ENCODE results near the gene CDK1.

CDK1 gene

DNA sequence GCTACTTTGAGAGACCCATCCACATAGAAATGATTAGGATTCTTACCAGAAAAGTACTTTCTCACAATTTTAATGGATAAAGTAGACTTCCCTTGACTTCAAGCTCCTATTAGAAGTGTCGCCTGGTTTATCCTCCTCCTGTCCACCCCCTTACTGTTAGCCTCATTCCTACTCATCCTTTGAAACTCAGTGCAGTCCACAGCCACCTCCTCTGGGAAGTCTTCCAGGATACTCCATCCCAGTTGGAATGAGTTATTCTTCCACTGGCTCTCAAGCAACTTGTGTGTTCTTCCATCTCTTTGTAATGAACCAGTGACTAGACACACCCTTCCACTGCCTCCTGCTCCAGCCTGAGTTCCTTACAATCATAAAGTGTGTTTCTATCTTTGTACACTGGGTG, 25.1 kb upstream of the CDK1 start:
- TF ChIP-seq, protein P1, sequence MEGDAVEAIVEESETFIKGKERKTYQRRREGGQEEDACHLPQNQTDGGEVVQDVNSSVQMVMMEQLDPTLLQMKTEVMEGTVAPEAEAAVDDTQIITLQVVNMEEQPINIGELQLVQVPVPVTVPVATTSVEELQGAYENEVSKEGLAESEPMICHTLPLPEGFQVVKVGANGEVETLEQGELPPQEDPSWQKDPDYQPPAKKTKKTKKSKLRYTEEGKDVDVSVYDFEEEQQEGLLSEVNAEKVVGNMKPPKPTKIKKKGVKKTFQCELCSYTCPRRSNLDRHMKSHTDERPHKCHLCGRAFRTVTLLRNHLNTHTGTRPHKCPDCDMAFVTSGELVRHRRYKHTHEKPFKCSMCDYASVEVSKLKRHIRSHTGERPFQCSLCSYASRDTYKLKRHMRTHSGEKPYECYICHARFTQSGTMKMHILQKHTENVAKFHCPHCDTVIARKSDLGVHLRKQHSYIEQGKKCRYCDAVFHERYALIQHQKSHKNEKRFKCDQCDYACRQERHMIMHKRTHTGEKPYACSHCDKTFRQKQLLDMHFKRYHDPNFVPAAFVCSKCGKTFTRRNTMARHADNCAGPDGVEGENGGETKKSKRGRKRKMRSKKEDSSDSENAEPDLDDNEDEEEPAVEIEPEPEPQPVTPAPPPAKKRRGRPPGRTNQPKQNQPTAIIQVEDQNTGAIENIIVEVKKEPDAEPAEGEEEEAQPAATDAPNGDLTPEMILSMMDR (IDR thresholded peaks at IDR 0.05; ENCODE audit: low read depth, low read length, missing control alignments), result no peak
- DNase-seq (ENCODE audit: low read depth), result no peak
- H3K4me3 ChIP-seq (ENCODE audit: low read depth, low read length), result no peak overlapping the region

DNA sequence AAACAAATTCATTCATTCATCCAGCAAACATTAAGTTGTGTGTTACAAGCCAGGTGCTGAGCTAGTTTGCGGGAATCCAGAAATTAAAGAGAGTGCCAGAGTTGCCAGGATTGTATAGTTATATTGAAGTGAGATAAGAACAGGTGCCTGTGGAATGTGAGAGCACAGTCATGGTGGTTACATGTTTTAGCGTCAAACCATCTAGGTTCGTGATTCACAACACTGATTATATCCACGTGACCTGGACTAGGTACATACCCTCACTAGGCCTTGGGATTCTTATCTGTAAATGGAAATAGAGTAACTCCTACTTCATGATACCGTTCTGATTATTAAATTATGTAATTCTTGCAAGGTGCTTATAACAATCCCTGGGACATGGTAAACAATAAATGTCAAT, 24.5 kb upstream of the CDK1 start:
- TF ChIP-seq, protein P1 (IDR thresholded peaks at IDR 0.05; ENCODE audit: low read depth, low read length, missing control alignments), result no peak
- DNase-seq (ENCODE audit: low read depth), result no peak

DNA sequence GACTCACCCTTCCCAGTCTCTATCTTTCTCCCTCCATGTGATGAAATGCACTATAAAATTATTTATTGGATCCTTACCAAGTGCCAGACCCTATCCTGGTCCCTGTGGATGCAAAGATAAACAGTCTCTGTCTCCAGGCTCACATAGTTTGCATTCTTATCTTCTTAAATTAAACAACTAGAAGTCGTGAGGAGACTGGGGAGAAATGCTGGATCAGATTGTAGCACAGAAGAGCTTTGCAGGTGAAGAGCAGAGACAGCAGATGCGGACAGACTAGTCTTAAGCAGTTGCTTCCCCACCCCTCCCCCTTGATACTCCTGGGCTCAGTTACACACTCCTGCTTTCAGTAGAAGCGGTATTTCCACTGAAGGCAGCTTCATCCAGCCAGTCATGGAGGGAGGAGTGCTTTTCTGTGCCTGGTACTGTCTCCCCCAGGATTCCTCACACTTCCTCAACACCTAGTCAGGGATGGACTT, 20.8 kb upstream of the CDK1 start:
- TF ChIP-seq, protein P1 (IDR thresholded peaks at IDR 0.05; ENCODE audit: low read depth, low read length, missing control alignments), result no peak
- no peak overlapping the region for H3K4me3 ChIP-seq (ENCODE audit: low read depth, low read length)
- DNase-seq (ENCODE audit: low read depth), result no peak

More for the DNA sequence above, 24.5 kb upstream of the CDK1 start:
- no peak overlapping the region for H3K4me3 ChIP-seq (ENCODE audit: low read depth, low read length)

DNA sequence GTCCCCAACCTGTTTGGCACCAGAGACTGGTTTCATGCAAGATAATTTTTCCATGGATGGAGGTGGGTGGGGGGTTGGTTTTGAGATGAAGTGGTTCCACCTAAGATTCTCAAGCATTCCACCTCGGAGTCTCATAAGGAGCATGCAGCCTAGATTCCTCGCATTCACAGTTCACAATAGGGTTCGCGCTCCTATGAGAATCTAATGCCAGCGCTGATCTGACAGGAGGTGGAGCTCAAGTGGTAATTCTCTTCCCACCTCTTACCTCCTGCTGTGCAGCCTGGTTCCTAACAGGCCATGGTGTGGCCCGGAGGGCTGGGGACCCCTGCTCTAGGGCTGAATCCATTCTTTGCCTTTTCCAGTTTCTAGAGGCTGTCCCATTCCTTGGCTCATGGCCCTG, 19.1 kb upstream of the CDK1 start:
- DNase-seq (ENCODE audit: low read depth), result no peak
- no peak overlapping the region for H3K4me3 ChIP-seq (ENCODE audit: low read depth, low read length)
- TF ChIP-seq, protein P1 (IDR thresholded peaks at IDR 0.05; ENCODE audit: low read depth, low read length, missing control alignments), result no peak

DNA sequence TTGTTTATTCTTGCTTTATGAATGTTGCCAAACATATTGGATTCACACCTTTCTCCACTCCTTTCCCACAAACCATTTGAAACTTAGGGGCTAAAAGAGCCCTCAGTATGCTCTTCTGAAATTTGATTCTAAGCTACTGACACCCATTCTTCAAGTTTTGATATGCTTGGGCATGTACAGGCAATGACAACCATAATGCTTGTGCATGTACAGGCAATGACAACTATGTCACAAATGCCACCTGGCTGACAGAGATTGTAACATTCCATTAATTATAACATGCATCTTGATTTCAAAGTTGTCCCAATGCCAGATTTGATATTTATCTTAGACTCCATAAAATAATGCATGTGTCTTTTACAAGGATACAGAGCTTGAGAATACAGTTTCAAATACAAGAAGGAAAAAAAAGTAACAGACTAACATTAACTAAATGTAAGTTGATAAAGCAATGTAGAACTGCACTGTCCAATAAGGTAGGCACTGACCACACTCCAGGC, 17.5 kb upstream of the CDK1 start:
- TF ChIP-seq, protein P1 (IDR thresholded peaks at IDR 0.05; ENCODE audit: low read depth, low read length, missing control alignments), result no peak

DNA sequence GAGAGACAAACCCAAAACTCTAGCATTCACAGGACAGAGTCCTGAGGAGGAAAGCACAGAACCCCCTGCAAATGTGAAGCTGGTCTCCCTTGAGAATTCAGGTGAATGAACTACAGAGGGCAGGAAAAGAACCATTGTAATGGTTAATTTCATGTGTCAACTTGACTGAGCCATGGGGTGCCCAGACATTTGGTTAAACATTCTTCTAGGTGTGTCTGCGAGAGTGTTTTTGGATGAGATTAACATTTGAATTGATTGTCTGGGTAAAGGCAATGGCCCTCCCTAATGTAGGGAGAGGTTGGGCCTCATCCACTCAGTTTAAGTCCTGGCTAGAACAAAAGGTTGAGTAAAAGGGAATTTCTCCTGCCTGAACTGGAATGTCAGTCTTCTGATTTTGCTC, 15.7 kb upstream of the CDK1 start:
- TF ChIP-seq, protein P1 (IDR thresholded peaks at IDR 0.05; ENCODE audit: low read depth, low read length, missing control alignments), result no peak
- no peak for DNase-seq (ENCODE audit: low read depth)
- H3K4me3 ChIP-seq (ENCODE audit: low read depth, low read length), result no peak overlapping the region

More for the DNA sequence above, 17.5 kb upstream of the CDK1 start:
- no peak for DNase-seq (ENCODE audit: low read depth)
- no peak overlapping the region for H3K4me3 ChIP-seq (ENCODE audit: low read depth, low read length)

DNA sequence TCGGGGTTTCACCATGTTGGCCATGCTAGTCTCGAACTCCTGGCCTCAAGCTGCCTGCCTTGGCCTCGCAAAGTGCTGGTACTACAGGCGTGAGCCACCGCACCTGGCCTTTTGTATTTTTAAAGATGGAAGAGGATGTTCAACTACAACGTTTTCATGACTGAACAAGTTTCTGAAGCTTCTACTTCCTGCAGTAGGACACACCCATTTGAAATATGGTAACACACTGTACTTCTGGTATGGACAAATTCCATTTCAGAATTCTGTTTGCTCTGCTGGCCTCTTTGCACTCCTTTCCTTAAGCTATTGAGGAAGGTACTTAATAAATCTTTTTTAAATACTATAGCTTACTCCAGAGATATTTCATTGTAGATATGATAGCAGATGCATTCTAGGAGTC, 10.9 kb upstream of the CDK1 start:
- DNase-seq (ENCODE audit: low read depth), result no peak
- TF ChIP-seq, protein P1 (IDR thresholded peaks at IDR 0.05; ENCODE audit: low read depth, low read length, missing control alignments), result no peak
- H3K4me3 ChIP-seq (ENCODE audit: low read depth, low read length), result no peak overlapping the region

All from GM12864 (cell line).